ENCODE data around the gene FAM241B. TPM values are rescaled to one million over a fixed set of nuclear protein-coding genes. Genes with fewer than 3 reads are reported as not detected.

FAM241B gene
- total and polyA plus RNA-seq, 10 of the 15 experiments (the other 5 are each of a cell fraction or from before 2014, with no cell fraction given), result 0.09 to 0.99 (median 0.24) TPM

DNA sequence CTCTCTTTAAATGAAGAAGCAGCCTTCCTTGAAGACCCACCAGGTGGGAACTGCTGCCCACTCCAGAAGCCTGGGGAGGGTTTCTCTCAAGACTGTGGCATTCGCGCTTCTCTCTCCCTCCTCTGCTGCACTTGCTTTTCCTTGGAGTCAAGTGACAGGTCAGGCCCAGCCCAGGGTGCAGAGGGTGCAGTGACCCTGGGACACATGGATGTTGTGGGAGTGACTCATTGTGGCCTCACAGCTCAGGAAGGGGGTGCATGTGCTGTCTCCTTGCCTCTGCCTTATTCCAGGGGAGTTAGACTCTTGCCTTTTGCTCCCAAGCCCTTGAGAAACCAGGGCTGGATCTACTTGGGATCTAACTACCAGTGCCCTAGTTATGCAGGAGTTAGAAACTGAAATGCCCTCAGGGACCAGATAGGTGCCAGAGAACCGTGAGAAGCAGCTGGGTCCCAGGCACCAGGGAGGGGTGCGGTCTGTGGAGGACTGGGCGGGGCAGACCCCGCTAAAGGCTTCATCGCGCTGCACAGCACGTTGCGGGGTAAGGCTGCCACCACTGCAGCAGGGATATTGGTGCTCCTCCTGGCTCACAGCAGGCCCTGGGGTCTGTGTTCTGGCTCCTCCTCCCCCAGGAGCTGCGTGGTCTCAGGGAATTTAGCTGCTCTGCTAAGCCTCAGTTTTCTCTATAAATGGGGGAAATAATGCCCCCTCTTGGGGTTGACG is 11.4 kb downstream of the FAM241B start:
- H3K4me1 ChIP-seq (ENCODE audit: control insufficient read depth, insufficient read depth, low read length), result no peaks in the 10 kb centered on the region
- H3K27me3 ChIP-seq (replicated peaks in 1 of 2; ENCODE audit: control insufficient read depth in 2 of 2, insufficient read depth in 2 of 2, low read length in 1 of 2), result no peaks in the 10 kb centered on the region
- FAIRE-seq (no peak), ATAC-seq (no peak), DNase-seq (ENCODE audit: low read depth, low spot score) (no peak)
- no peaks in the 10 kb centered on the region for H3K36me3 ChIP-seq (ENCODE audit: control insufficient read depth in 2 of 2, insufficient read depth in 2 of 2, low read length in 1 of 2)
- ChIA-PET RAD21 (ENCODE audit: unreplicated experiment) (interaction anchor here (1.4 to 3.5 kb wide), 2 partner anchors 74 to 126 kb away, joined by 5 to 18 read pairs; no protein-coding TSS in a partner anchor), SMC1A (ENCODE audit: uncharacterized antibody, unreplicated experiment) (interaction anchor here (2.3 kb wide), 1 partner anchor 127 kb away, joined by 13 read pairs; no protein-coding TSS in a partner anchor), CTCF (interaction anchor here (0.5 to 11.9 kb wide), 6 partner anchors 22 to 812 kb away, joined by 3 to 189 read pairs (median 5); no protein-coding TSS in a partner anchor), POLR2A (no interaction called here)
- H3K79me2 ChIP-seq (ENCODE audit: control insufficient read depth, insufficient read depth, low read length), result no peaks in the 10 kb centered on the region
- BruUV-seq (replicated peaks), result no TSS peak
- no peak overlapping the region for H3K4me2 ChIP-seq (ENCODE audit: control insufficient read depth, insufficient read depth)
- intact Hi-C loops (cut with micrococcal nuclease; ENCODE audit: unreplicated experiment) (no loop called here), in situ Hi-C loops (cut with MboI) (no loop called here)
- no peak overlapping the region for H3K9ac ChIP-seq (ENCODE audit: control insufficient read depth, insufficient read depth, low read length)
- TF ChIP-seq TBL1XR1 (IDR thresholded peaks at IDR 0.05; ENCODE audit: low read depth, low read length), result no peak
- TF ChIP-seq, protein P1, sequence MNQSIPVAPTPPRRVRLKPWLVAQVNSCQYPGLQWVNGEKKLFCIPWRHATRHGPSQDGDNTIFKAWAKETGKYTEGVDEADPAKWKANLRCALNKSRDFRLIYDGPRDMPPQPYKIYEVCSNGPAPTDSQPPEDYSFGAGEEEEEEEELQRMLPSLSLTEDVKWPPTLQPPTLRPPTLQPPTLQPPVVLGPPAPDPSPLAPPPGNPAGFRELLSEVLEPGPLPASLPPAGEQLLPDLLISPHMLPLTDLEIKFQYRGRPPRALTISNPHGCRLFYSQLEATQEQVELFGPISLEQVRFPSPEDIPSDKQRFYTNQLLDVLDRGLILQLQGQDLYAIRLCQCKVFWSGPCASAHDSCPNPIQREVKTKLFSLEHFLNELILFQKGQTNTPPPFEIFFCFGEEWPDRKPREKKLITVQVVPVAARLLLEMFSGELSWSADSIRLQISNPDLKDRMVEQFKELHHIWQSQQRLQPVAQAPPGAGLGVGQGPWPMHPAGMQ (IDR thresholded peaks at IDR 0.05; ENCODE audit: borderline replicate concordance), result no peak
- no peak for TF ChIP-seq MTA2 (IDR thresholded peaks at IDR 0.05; ENCODE audit: low read depth)
- TF ChIP-seq ZNF384 (IDR thresholded peaks at IDR 0.05; ENCODE audit: borderline replicate concordance, low read depth, low read length), result no peak
- TF ChIP-seq, protein P2, sequence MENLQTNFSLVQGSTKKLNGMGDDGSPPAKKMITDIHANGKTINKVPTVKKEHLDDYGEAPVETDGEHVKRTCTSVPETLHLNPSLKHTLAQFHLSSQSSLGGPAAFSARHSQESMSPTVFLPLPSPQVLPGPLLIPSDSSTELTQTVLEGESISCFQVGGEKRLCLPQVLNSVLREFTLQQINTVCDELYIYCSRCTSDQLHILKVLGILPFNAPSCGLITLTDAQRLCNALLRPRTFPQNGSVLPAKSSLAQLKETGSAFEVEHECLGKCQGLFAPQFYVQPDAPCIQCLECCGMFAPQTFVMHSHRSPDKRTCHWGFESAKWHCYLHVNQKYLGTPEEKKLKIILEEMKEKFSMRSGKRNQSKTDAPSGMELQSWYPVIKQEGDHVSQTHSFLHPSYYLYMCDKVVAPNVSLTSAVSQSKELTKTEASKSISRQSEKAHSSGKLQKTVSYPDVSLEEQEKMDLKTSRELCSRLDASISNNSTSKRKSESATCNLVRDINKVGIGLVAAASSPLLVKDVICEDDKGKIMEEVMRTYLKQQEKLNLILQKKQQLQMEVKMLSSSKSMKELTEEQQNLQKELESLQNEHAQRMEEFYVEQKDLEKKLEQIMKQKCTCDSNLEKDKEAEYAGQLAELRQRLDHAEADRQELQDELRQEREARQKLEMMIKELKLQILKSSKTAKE (IDR thresholded peaks at IDR 0.05; ENCODE audit: low read depth, poor library complexity, severe bottlenecking), result no peak
- no peak for TF ChIP-seq SIX5 (IDR thresholded peaks at IDR 0.05; ENCODE audit: low read depth, low read length, severe bottlenecking)
- TF ChIP-seq, protein P3, sequence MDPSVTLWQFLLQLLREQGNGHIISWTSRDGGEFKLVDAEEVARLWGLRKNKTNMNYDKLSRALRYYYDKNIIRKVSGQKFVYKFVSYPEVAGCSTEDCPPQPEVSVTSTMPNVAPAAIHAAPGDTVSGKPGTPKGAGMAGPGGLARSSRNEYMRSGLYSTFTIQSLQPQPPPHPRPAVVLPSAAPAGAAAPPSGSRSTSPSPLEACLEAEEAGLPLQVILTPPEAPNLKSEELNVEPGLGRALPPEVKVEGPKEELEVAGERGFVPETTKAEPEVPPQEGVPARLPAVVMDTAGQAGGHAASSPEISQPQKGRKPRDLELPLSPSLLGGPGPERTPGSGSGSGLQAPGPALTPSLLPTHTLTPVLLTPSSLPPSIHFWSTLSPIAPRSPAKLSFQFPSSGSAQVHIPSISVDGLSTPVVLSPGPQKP (IDR thresholded peaks at IDR 0.05; ENCODE audit: low read depth, low read length), result no peak
- TF ChIP-seq TAF1 (IDR thresholded peaks at IDR 0.05; ENCODE audit: borderline replicate concordance, low read depth, low read length), result no peak
- no peak for TF ChIP-seq NR2C2 (IDR thresholded peaks at IDR 0.05; ENCODE audit: borderline replicate concordance, control insufficient read depth, insufficient read length, low read depth)
- H4K20me1 ChIP-seq (ENCODE audit: control insufficient read depth, insufficient read depth), result 0 out of 2 replicates have a peak, but pooled peaks cover 2% of the 10 kb centered on the region
- no peak overlapping the region for H3K27ac ChIP-seq (ENCODE audit: control insufficient read depth, insufficient read depth)
- no peaks in the 10 kb centered on the region for H3K9me3 ChIP-seq (replicated peaks; ENCODE audit: control insufficient read depth, insufficient read depth, low read length)
- 45% methylated on average over 12 of the region's 12 CpGs for WGBS (ENCODE audit: insufficient coverage, insufficient replicate concordance, low lambda C conversion rate, missing lambda C conversion rate)
- H3K4me3 ChIP-seq, result no peak overlapping the region
- no peak overlapping the region for H2AFZ ChIP-seq (ENCODE audit: control insufficient read depth, low read depth, low read length)

Data from GM12878 (cell line).